ENCODE results near the gene TPCN2.

The TPCN2 gene

GRCh38 chr11:69111624-69112542 lies 63.2 kb downstream of the TPCN2 start:
- no peak for DNase-seq (ENCODE audit: low read depth in 2 of 2)

- no peak for DNase-seq (ENCODE audit: low read depth in 2 of 2)
These were observed 64.5 kb downstream of the TPCN2 start for GRCh38 chr11:69113226-69113625.

GRCh38 chr11:69113646-69114340 lies 65.1 kb downstream of the TPCN2 start:
- no peak for DNase-seq (ENCODE audit: low read depth in 2 of 2)

- no peak for DNase-seq (ENCODE audit: low read depth in 2 of 2)
These were observed 65.6 kb downstream of the TPCN2 start for GRCh38 chr11:69114362-69114761.

- DNase-seq (ENCODE audit: low read depth in 2 of 2), result no peak
These were observed 66.2 kb downstream of the TPCN2 start for GRCh38 chr11:69114811-69115523.

- no peak for DNase-seq (ENCODE audit: low read depth in 2 of 2)
These were observed 67.1 kb downstream of the TPCN2 start for GRCh38 chr11:69115586-69116560.

GRCh38 chr11:69116671-69117070 lies 67.9 kb downstream of the TPCN2 start:
- no peak for DNase-seq (ENCODE audit: low read depth in 2 of 2)

GRCh38 chr11:69119190-69119589 lies 70.5 kb downstream of the TPCN2 start:
- DNase-seq (ENCODE audit: low read depth in 2 of 2), result no peak

GRCh38 chr11:69120096-69120875 lies 71.6 kb downstream of the TPCN2 start:
- DNase-seq (ENCODE audit: low read depth in 2 of 2), result no peak

- no peak for DNase-seq (ENCODE audit: low read depth in 2 of 2)
These were observed 72.3 kb downstream of the TPCN2 start for GRCh38 chr11:69121021-69121420.

GRCh38 chr11:69121621-69122325 lies 73.0 kb downstream of the TPCN2 start:
- DNase-seq (ENCODE audit: low read depth in 2 of 2), result no peak

GRCh38 chr11:69122326-69122629 lies 73.5 kb downstream of the TPCN2 start:
- DNase-seq (ENCODE audit: low read depth in 2 of 2), result no peak

- DNase-seq (ENCODE audit: low read depth in 2 of 2), result no peak
These were observed 74.1 kb downstream of the TPCN2 start for GRCh38 chr11:69122630-69123431.

GRCh38 chr11:69123593-69124545 lies 75.1 kb downstream of the TPCN2 start:
- DNase-seq (ENCODE audit: low read depth in 2 of 2), result no peak

- no peak for DNase-seq (ENCODE audit: low read depth in 2 of 2)
These were observed 77.1 kb downstream of the TPCN2 start for GRCh38 chr11:69125861-69126260.

GRCh38 chr11:69126286-69126685 lies 77.6 kb downstream of the TPCN2 start:
- DNase-seq (ENCODE audit: low read depth in 2 of 2), result no peak

GRCh38 chr11:69127081-69127850 lies 78.5 kb downstream of the TPCN2 start:
- DNase-seq (ENCODE audit: low read depth in 2 of 2), result no peak
